Endothelial cell of umbilical vein (primary cell): Measurements from ENCODE around the gene USP17L12. TPM values are rescaled to one million over a fixed set of nuclear protein-coding genes. Genes with fewer than 3 reads are reported as not detected.
"Not testable (repeated sequence)": the region's sequence is repeated elsewhere in the genome, so short reads cannot be mapped to it uniquely, and the experiment has no call there.

Source experiments
- BruUV-seq: library from RNA; stranded (reverse); fragments of 400-500 nt; replicated peaks from 2 replicates; lab custom pipeline; 2021; lab: Mats Ljungman, UMichigan
- CTCF ChIA-PET: fragments of 300-600, 350-600 bp; sonication (Branson Sonifier 250); formaldehyde crosslinking; loops from one replicate; lab custom pipeline; 2021; ENCODE audit warnings: antibody characterized with exemption, inconsistent platforms; lab: Charles Lee
- POLR2A ChIA-PET: fragments of 300-600, 350-600 bp; sonication (Branson Sonifier 250); formaldehyde crosslinking; loops from one replicate; lab custom pipeline; 2021; ENCODE audit warnings: antibody characterized with exemption, inconsistent platforms; lab: Charles Lee
- DNase-seq: peaks from one replicate; pipeline ENCODE4 v3.0.0-alpha.2; 2011; ENCODE audit warnings: low read depth, low spot score
- FAIRE-seq: peaks from 2 replicates; lab custom pipeline; 2011; peaks lifted over from hg19 to GRCh38; lab: Jason Lieb, UNC
- H2AFZ ChIP-seq: 2 replicates; pipeline ENCODE4 v1.6.0; 2012; ENCODE audit warnings: low read depth, low read length, control low read depth, inconsistent platforms
- H3K27ac ChIP-seq: 2 replicates; pipeline ENCODE4 v1.5.1; 2011; ENCODE audit warnings: low read depth, mild to moderate bottlenecking, control low read depth, low read length, moderate library complexity; ENCODE audit not compliant: insufficient read depth
- H3K27me3 ChIP-seq, 2 experiments: 2 replicates each; pipeline versions ENCODE4 v1.6.0 to v1.6.1; 2011; ENCODE audit warnings: low read length in 2 of 2, mixed read lengths in 1 of 2; ENCODE audit not compliant: control insufficient read depth in 2 of 2, insufficient read depth in 2 of 2
- H3K36me3 ChIP-seq, 2 experiments: 2 replicates in 1 of 2; 3 replicates in 1 of 2; pipeline ENCODE4 v1.5.1; 2011; ENCODE audit warnings: low read length in 2 of 2, mild to moderate bottlenecking in 1 of 2, moderate library complexity in 1 of 2; ENCODE audit not compliant: control insufficient read depth in 2 of 2, insufficient read depth in 2 of 2; ENCODE audit errors: extremely low read depth in 1 of 2
- H3K4me1 ChIP-seq: 3 replicates; pipeline ENCODE4 v1.5.1; 2011; ENCODE audit warnings: mild to moderate bottlenecking, low read length; ENCODE audit not compliant: control insufficient read depth, insufficient read depth; ENCODE audit errors: extremely low read depth
- H3K4me2 ChIP-seq: 2 replicates; pipeline ENCODE4 v1.6.1; 2011; ENCODE audit warnings: low read length, control low read depth, mixed read lengths; ENCODE audit not compliant: insufficient read depth
- H3K4me3 ChIP-seq, 3 experiments: fragments of 200-600 bp in 1 of 3; sonication (generic), shearing (Covaris generic) in 1 of 3; replicated peaks in 1 of 3; 2 replicates each; pipeline ENCODE4 v1.5.1; 2011 to 2016; ENCODE audit warnings: control low read depth in 3 of 3, low read length in 3 of 3, mild to moderate bottlenecking in 2 of 3, inconsistent platforms in 1 of 3, low read depth in 1 of 3, moderate library complexity in 1 of 3; ENCODE audit not compliant: insufficient read depth in 1 of 3
- H3K79me2 ChIP-seq: 2 replicates; pipeline ENCODE4 v1.6.0; 2012; ENCODE audit warnings: low read length, inconsistent platforms; ENCODE audit not compliant: control insufficient read depth, insufficient read depth
- H3K9ac ChIP-seq: replicated peaks from 2 replicates; pipeline ENCODE3; 2011; ENCODE audit warnings: low read length, control low read depth; ENCODE audit not compliant: insufficient read depth; ENCODE audit errors: extremely low read depth
- H3K9me1 ChIP-seq: replicated peaks from 3 replicates; pipeline ENCODE4 v1.6.0; 2011; ENCODE audit warnings: mild to moderate bottlenecking, low read length; ENCODE audit not compliant: control insufficient read depth, insufficient read depth; ENCODE audit errors: extremely low read depth
- H3K9me3 ChIP-seq: replicated peaks from 2 replicates; pipeline ENCODE4 v1.5.1; 2012; ENCODE audit warnings: low read length, inconsistent platforms; ENCODE audit not compliant: control insufficient read depth, insufficient read depth
- H4K20me1 ChIP-seq: replicated peaks from 2 replicates; pipeline ENCODE3; 2011; ENCODE audit warnings: mild to moderate bottlenecking, low read length; ENCODE audit not compliant: control insufficient read depth, insufficient read depth; ENCODE audit errors: extremely low read depth
- dilution Hi-C: fragments of 300-500 bp; cut with MboI; formaldehyde crosslinking; loops from one replicate; pipeline ENCODE4 v1.15.0; 2019; ENCODE audit warnings: low sequenced_read_pairs; ENCODE audit not compliant: extremely low pct_ligation_motif_present
- intact Hi-C: fragments of 100-400 bp; cut with micrococcal nuclease; formaldehyde crosslinking; loops from one replicate; pipeline ENCODE4 v1.10.0; 2022
- polyA plus RNA-seq, 4 experiments: library from polyadenylated mRNA; depleted of rRNA in 3 of 4; stranded (reverse) in 3 of 4; unstranded in 1 of 4; fragments of >200 nt; gene quantifications; 2 replicates each; pipeline versions ENCODE4 v1.2.1 to v1.2.3, GENCODE V29; 2011 to 2012; ENCODE audit warnings: missing spikeins in 1 of 4
- total RNA-seq: library from RNA; stranded (reverse); gene quantifications from 2 replicates; pipeline ENCODE4 v1.2.3, GENCODE V29; 2021

USP17L12 gene
- total and polyA plus RNA-seq, 2 donors (not counting 3 experiments of a cell fraction or from before 2014, with no cell fraction given) = not detected

GRCh38 chr4:9257824-9258223 lies 37.9 kb downstream of the USP17L12 start, which contains the start of gene USP17L20:
USP17L20 (plus strand) TSS chr4:9258124; CDS start chr4:9258124, 0 bp downstream.
- dilution Hi-C loops, DNase-seq, H3K4me1 ChIP-seq, intact Hi-C loops, CTCF ChIA-PET, H3K27ac ChIP-seq, H3K4me3 ChIP-seq, FAIRE-seq, H3K36me3 ChIP-seq, H3K4me2 ChIP-seq, H3K79me2 ChIP-seq, POLR2A ChIA-PET, H3K9me1 ChIP-seq, H2AFZ ChIP-seq, BruUV-seq, H3K9me3 ChIP-seq, H3K27me3 ChIP-seq, H4K20me1 ChIP-seq, H3K9ac ChIP-seq: not testable (repeated sequence)

GRCh38 chr4:9262572-9262971 lies 42.6 kb downstream of the USP17L12 start, which contains the start of gene USP17L21:
USP17L21 (plus strand) TSS chr4:9262872; CDS start chr4:9262872, 0 bp downstream.
- intact Hi-C loops, H3K4me2 ChIP-seq, H3K4me3 ChIP-seq, FAIRE-seq, H3K9ac ChIP-seq, H3K9me3 ChIP-seq, H3K27ac ChIP-seq, dilution Hi-C loops, BruUV-seq, H2AFZ ChIP-seq, H3K4me1 ChIP-seq, H3K9me1 ChIP-seq, CTCF ChIA-PET, H3K36me3 ChIP-seq, POLR2A ChIA-PET, H4K20me1 ChIP-seq, DNase-seq, H3K79me2 ChIP-seq, H3K27me3 ChIP-seq: not testable (repeated sequence)

- H3K27me3 ChIP-seq, H3K27ac ChIP-seq, BruUV-seq, intact Hi-C loops, H4K20me1 ChIP-seq, H3K4me3 ChIP-seq, DNase-seq, dilution Hi-C loops, POLR2A ChIA-PET, H3K4me2 ChIP-seq, H3K9me3 ChIP-seq, FAIRE-seq, H3K36me3 ChIP-seq, H3K4me1 ChIP-seq, H3K79me2 ChIP-seq, H3K9ac ChIP-seq, CTCF ChIA-PET, H3K9me1 ChIP-seq, H2AFZ ChIP-seq: not testable (repeated sequence)
These were observed 47.4 kb downstream of the USP17L12 start, which contains the start of gene USP17L22 for GRCh38 chr4:9267319-9267718. USP17L22 (plus strand) TSS chr4:9267619; CDS start chr4:9267619, 0 bp downstream.

Other genes with a start within 250 kb of the USP17L12 start
- not detected in 2 replicates for gene FAM90A26, start 49.7 kb upstream of the USP17L12 start, total RNA-seq
- gene FAM90A26, start 49.7 kb upstream of the USP17L12 start, polyA plus RNA-seq = not detected in 2 replicates
- not detected in 2 replicates for gene USP17L10, start 9.5 kb upstream of the USP17L12 start, total RNA-seq
- not detected in 2 replicates for gene USP17L10, start 9.5 kb upstream of the USP17L12 start, polyA plus RNA-seq
- not detected in 2 replicates for gene USP17L11, start 4.7 kb upstream of the USP17L12 start, total RNA-seq
- not detected in 2 replicates for gene USP17L11, start 4.7 kb upstream of the USP17L12 start, polyA plus RNA-seq
- not detected in 2 replicates for gene USP17L13, start 4.7 kb downstream of the USP17L12 start, total RNA-seq
- not detected in 2 replicates for gene USP17L13, start 4.7 kb downstream of the USP17L12 start, polyA plus RNA-seq
- not detected in 2 replicates for gene USP17L15, start 14.2 kb downstream of the USP17L12 start, total RNA-seq
- not detected in 2 replicates for gene USP17L15, start 14.2 kb downstream of the USP17L12 start, polyA plus RNA-seq
- gene USP17L17, start 23.7 kb downstream of the USP17L12 start, total RNA-seq = not detected in 2 replicates
- not detected in 2 replicates for gene USP17L17, start 23.7 kb downstream of the USP17L12 start, polyA plus RNA-seq
- not detected in 2 replicates for gene USP17L18, start 28.5 kb downstream of the USP17L12 start, total RNA-seq
- not detected in 2 replicates for gene USP17L18, start 28.5 kb downstream of the USP17L12 start, polyA plus RNA-seq
- gene USP17L19, start 33.2 kb downstream of the USP17L12 start, total RNA-seq = not detected in 2 replicates
- not detected in 2 replicates for gene USP17L19, start 33.2 kb downstream of the USP17L12 start, polyA plus RNA-seq
- gene USP17L20, start 38.0 kb downstream of the USP17L12 start, total RNA-seq = not detected in 2 replicates
- gene USP17L20, start 38.0 kb downstream of the USP17L12 start, polyA plus RNA-seq = not detected in 2 replicates
- gene USP17L21, start 42.7 kb downstream of the USP17L12 start, total RNA-seq = not detected in 2 replicates
- not detected in 2 replicates for gene USP17L21, start 42.7 kb downstream of the USP17L12 start, polyA plus RNA-seq
- gene USP17L22, start 47.5 kb downstream of the USP17L12 start, total RNA-seq = not detected in 2 replicates
- gene USP17L22, start 47.5 kb downstream of the USP17L12 start, polyA plus RNA-seq = not detected in 2 replicates
- not detected in 2 replicates for gene USP17L24, start 105.0 kb downstream of the USP17L12 start, total RNA-seq
- not detected in 2 replicates for gene USP17L24, start 105.0 kb downstream of the USP17L12 start, polyA plus RNA-seq
- not detected in 2 replicates for gene USP17L25, start 109.8 kb downstream of the USP17L12 start, total RNA-seq
- not detected in 2 replicates for gene USP17L25, start 109.8 kb downstream of the USP17L12 start, polyA plus RNA-seq
- gene USP17L26, start 114.5 kb downstream of the USP17L12 start, total RNA-seq = not detected in 2 replicates
- gene USP17L26, start 114.5 kb downstream of the USP17L12 start, polyA plus RNA-seq = not detected in 2 replicates
- gene USP17L5, start 119.3 kb downstream of the USP17L12 start, total RNA-seq = not detected in 2 replicates
- not detected in 2 replicates for gene USP17L5, start 119.3 kb downstream of the USP17L12 start, polyA plus RNA-seq
- gene USP17L27, start 124.0 kb downstream of the USP17L12 start, total RNA-seq = not detected in 2 replicates
- gene USP17L27, start 124.0 kb downstream of the USP17L12 start, polyA plus RNA-seq = not detected in 2 replicates
- gene USP17L28, start 128.7 kb downstream of the USP17L12 start, total RNA-seq = not detected in 2 replicates
- gene USP17L28, start 128.7 kb downstream of the USP17L12 start, polyA plus RNA-seq = not detected in 2 replicates
- gene USP17L29, start 133.5 kb downstream of the USP17L12 start, total RNA-seq = not detected in 2 replicates
- gene USP17L29, start 133.5 kb downstream of the USP17L12 start, polyA plus RNA-seq = not detected in 2 replicates
- gene USP17L30, start 143.0 kb downstream of the USP17L12 start, total RNA-seq = not detected in 2 replicates
- not detected in 2 replicates for gene USP17L30, start 143.0 kb downstream of the USP17L12 start, polyA plus RNA-seq
- not detected in 2 replicates for gene DEFB131A, start 224.3 kb downstream of the USP17L12 start, total RNA-seq
- not detected in 2 replicates for gene DEFB131A, start 224.3 kb downstream of the USP17L12 start, polyA plus RNA-seq